Measurements from ENCODE around the gene HPCAL1. TPM values are rescaled to one million over a fixed set of nuclear protein-coding genes. Genes with fewer than 3 reads are reported as not detected.

Gene HPCAL1
- total RNA-seq, 1 donor from 2014 or later, result 12.3 TPM

DNA sequence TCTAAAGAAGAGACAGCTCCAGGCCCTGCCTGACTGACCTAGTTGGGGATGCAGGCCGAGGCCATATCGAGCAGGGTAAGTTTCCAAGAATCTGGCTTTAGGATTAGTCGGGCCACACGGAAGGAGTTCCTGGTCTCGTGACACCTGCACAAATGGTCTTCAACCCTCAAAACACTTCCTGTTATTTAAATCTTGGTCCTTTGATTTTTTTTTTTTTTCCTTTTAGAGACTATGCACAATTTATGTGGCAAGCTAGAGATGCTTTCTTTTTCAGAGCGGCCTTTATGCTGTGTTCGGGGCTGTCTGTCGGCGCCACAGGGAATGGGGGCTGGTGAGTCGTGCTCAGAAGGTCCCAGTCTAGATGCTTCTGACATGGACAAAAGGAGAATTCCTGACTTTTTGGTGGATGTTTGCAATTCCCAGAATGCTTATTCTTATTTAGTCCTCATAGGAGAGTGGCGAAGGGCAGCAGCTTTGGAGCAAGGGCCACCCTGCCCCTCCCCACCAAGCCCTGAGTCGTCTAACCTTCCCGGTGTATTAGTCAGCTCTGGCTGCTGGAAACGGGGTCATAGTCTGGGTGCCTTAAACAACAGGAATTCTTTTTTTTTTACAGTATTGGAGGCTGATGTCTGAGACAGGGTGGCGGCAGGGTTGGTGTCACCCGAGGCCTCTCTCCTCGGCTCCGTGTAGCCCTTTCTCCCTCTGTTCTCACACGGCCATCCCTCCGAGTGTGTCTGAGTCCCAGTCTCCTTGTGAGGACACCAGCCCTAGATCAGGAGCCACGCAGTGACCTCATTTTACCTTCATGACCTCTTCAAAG lies 27.4 kb downstream of the HPCAL1 start:
- Mint-ChIP-seq H3K9me3 (ENCODE audit: unreplicated experiment) (no peaks in the 10 kb centered on the region), H3K4me3 (ENCODE audit: unreplicated experiment) (peak overlapping the region; percentile 45), H3K4me1 (ENCODE audit: low read depth, unreplicated experiment) (peaks cover 43% of the 10 kb centered on the region), H3K27me3 (ENCODE audit: low read depth, unreplicated experiment) (no peaks in the 10 kb centered on the region), H3K36me3 (ENCODE audit: low read depth, unreplicated experiment) (no peaks in the 10 kb centered on the region), H3K27ac (ENCODE audit: unreplicated experiment) (peak overlapping the region; percentile 93)
- H3K27ac ChIP-seq (ENCODE audit: low read depth, low read length), result peak overlapping the region; percentile 61
- peaks cover 78% of the 10 kb centered on the region for H3K79me2 ChIP-seq (ENCODE audit: insufficient read depth, low read length)
- H2AFZ ChIP-seq (ENCODE audit: low read depth, low read length), result peak overlapping the region; percentile 12
- FAIRE-seq, result no peak
- no peaks in the 10 kb centered on the region for H3K36me3 ChIP-seq (ENCODE audit: insufficient read depth, low read length)
- peak overlapping the region; percentile 75 for H3K4me2 ChIP-seq (ENCODE audit: low read length)
- peaks cover 42% of the 10 kb centered on the region for H4K20me1 ChIP-seq (ENCODE audit: insufficient read depth, low read length)
- H3K9ac ChIP-seq (ENCODE audit: low read length), result peak overlapping the region; percentile 58
- H3K4me3 ChIP-seq (ENCODE audit: insufficient read depth, low read depth, low read length), result peak overlapping the region; percentile 8
- no peaks in the 10 kb centered on the region for H3K27me3 ChIP-seq (ENCODE audit: insufficient read depth, low read length)
- peaks cover 33% of the 10 kb centered on the region for H3K4me1 ChIP-seq (ENCODE audit: insufficient read depth, low read length)
- H3K9me3 ChIP-seq (ENCODE audit: insufficient read depth, low read depth, low read length), result peaks cover 3% of the 10 kb centered on the region
- peak; percentile 80 for DNase-seq (ENCODE audit: low read depth)
- no peak for TF ChIP-seq EZH2 (IDR thresholded peaks at IDR 0.05; ENCODE audit: insufficient read depth, low read length)
- no peak for TF ChIP-seq CTCF (IDR thresholded peaks at IDR 0.05; ENCODE audit: insufficient read depth, low read depth, low read length)

DNA sequence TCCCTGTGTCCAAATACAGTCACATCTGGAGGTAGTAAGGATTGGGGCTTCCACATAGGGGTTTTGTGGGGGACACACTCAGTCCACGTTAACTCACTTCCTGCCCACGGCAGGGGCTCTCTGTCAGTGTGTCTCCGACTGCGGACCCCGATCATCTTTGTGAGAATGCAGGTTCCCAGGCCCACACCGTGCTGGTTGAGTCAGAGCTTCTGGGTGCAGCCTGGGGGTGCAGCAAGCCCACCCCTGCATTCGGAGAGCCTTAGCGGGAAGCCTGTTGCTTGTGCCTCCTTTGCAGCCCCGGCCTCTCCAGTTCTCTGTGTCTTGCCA lies 28.0 kb downstream of the HPCAL1 start:
- H3K4me1 ChIP-seq (ENCODE audit: insufficient read depth, low read length), result peaks cover 33% of the 10 kb centered on the region
- peak overlapping the region; percentile 75 for H3K4me2 ChIP-seq (ENCODE audit: low read length)
- H2AFZ ChIP-seq (ENCODE audit: low read depth, low read length), result peak overlapping the region; percentile 12
- no peaks in the 10 kb centered on the region for H3K27me3 ChIP-seq (ENCODE audit: insufficient read depth, low read length)
- H3K79me2 ChIP-seq (ENCODE audit: insufficient read depth, low read length), result peaks cover 81% of the 10 kb centered on the region
- peak overlapping the region; percentile 58 for H3K9ac ChIP-seq (ENCODE audit: low read length)
- peaks cover 6% of the 10 kb centered on the region for H3K9me3 ChIP-seq (ENCODE audit: insufficient read depth, low read depth, low read length)
- FAIRE-seq (no peak), DNase-seq (ENCODE audit: low read depth) (no peak)
- peak overlapping the region; percentile 8 for H3K4me3 ChIP-seq (ENCODE audit: insufficient read depth, low read depth, low read length)
- Mint-ChIP-seq H3K27me3 (ENCODE audit: low read depth, unreplicated experiment) (no peaks in the 10 kb centered on the region), H3K4me3 (ENCODE audit: unreplicated experiment) (peak overlapping the region; percentile 45), H3K9me3 (ENCODE audit: unreplicated experiment) (no peaks in the 10 kb centered on the region), H3K4me1 (ENCODE audit: low read depth, unreplicated experiment) (peaks cover 43% of the 10 kb centered on the region), H3K27ac (ENCODE audit: unreplicated experiment) (peak overlapping the region; percentile 93), H3K36me3 (ENCODE audit: low read depth, unreplicated experiment) (peaks cover 2% of the 10 kb centered on the region)
- no peak for TF ChIP-seq EZH2 (IDR thresholded peaks at IDR 0.05; ENCODE audit: insufficient read depth, low read length)
- no peak for TF ChIP-seq CTCF (IDR thresholded peaks at IDR 0.05; ENCODE audit: insufficient read depth, low read depth, low read length)
- no peaks in the 10 kb centered on the region for H3K36me3 ChIP-seq (ENCODE audit: insufficient read depth, low read length)
- peak overlapping the region; percentile 61 for H3K27ac ChIP-seq (ENCODE audit: low read depth, low read length)
- H4K20me1 ChIP-seq (ENCODE audit: insufficient read depth, low read length), result peaks cover 41% of the 10 kb centered on the region
